ENCODE measurements around the gene PRKAB2. TPM values are rescaled to one million over a fixed set of nuclear protein-coding genes. Genes with fewer than 3 reads are reported as not detected.
"Not testable (repeated sequence)": the region's sequence is repeated elsewhere in the genome, so short reads cannot be mapped to it uniquely, and the experiment has no call there.

Gene PRKAB2
- total RNA-seq, 4 donors from 2014 or later, result 20.9 to 45.6 (median 27.3) TPM

DNA sequence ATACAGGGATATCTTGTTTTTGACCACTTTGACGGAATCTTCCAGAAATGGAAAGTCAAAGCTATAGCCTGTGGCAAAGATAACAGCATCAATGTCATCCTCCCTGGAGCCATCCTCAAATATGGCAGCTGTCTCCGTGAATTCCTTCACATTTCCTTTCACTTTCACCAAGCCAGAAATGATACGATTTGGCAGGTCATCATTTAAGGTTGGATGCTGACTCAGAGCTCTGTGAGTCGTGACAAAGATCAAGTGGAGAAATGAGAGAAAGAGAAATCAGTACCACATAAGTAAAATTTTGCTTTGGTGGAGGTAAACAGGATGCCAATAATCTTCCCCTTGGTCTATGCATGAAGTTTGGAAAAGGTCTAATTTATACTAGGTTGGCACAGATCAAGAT, 29.0 kb upstream of the PRKAB2 start:
- no peaks in the 10 kb centered on the region for H3K9me3 ChIP-seq
- H3K36me3 ChIP-seq, result peaks cover 0 to 7% (median 3%) of the 10 kb centered on the region in 4 donors
- no peaks in the 10 kb centered on the region for H3K27me3 ChIP-seq
- DNase-seq, result no peak
- intact Hi-C loops (cut with DNase I; ENCODE audit: low total_unique reads) (loop anchor here (10.0 kb wide), 1 partner anchor 564 kb away; the partner anchor contains the start of gene GJA5), in situ Hi-C loops (cut with MboI; ENCODE audit: low pct_ligation_motif_present in 1 of 4, low pct_unique_long_range_greater_than_20kb in 1 of 4, low sequenced_read_pairs in 3 of 4) (no loop called here)
- WGBS, 2 donors (ENCODE audit: low coverage in 1 of 2), result 81 to 92% methylated on average over 4 of the region's 4 CpGs
- no peaks in the 10 kb centered on the region for H3K4me1 ChIP-seq
- no peak overlapping the region for H3K4me3 ChIP-seq
- TF ChIP-seq POLR2AphosphoS5 (IDR thresholded peaks at IDR 0.05) (no peak), POLR2A (IDR thresholded peaks at IDR 0.05) (no peak), EP300 (IDR thresholded peaks at IDR 0.05; ENCODE audit: low read depth) (no peak)
- TF ChIP-seq, protein P1, sequence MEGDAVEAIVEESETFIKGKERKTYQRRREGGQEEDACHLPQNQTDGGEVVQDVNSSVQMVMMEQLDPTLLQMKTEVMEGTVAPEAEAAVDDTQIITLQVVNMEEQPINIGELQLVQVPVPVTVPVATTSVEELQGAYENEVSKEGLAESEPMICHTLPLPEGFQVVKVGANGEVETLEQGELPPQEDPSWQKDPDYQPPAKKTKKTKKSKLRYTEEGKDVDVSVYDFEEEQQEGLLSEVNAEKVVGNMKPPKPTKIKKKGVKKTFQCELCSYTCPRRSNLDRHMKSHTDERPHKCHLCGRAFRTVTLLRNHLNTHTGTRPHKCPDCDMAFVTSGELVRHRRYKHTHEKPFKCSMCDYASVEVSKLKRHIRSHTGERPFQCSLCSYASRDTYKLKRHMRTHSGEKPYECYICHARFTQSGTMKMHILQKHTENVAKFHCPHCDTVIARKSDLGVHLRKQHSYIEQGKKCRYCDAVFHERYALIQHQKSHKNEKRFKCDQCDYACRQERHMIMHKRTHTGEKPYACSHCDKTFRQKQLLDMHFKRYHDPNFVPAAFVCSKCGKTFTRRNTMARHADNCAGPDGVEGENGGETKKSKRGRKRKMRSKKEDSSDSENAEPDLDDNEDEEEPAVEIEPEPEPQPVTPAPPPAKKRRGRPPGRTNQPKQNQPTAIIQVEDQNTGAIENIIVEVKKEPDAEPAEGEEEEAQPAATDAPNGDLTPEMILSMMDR (IDR thresholded peaks at IDR 0.05), result no peak
- H3K27ac ChIP-seq, result no peak overlapping the region

DNA sequence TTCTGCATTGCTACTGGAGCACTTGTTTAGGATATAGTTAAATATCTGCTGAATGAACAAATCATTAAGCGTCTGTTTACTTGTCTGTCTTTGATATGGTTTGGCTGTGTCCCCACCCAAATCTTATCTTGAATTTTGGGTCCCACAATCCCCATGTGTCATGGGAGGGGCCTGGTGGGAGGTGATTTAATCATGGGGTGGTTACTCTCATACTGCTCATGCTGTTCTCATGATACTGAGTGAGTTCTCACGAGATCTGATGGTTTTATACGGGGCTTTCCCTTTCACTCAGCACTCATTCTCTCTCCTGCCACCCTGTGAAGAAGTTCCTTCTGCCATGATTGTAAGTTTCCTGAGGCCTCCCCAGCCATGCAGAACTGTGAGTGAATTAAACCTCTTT, 25.1 kb upstream of the PRKAB2 start:
- H3K9me3 ChIP-seq; H3K4me3 ChIP-seq; H3K27ac ChIP-seq; in situ Hi-C loops (cut with MboI; ENCODE audit: low pct_ligation_motif_present in 1 of 4, low pct_unique_long_range_greater_than_20kb in 1 of 4, low sequenced_read_pairs in 3 of 4); intact Hi-C loops (cut with DNase I; ENCODE audit: low total_unique reads); H3K36me3 ChIP-seq; DNase-seq; H3K4me1 ChIP-seq; H3K27me3 ChIP-seq: not testable (repeated sequence)
- WGBS, 2 donors (ENCODE audit: low coverage in 1 of 2), result 91 to 100% methylated on average over 1 to 3 of the region's 3 CpGs

DNA sequence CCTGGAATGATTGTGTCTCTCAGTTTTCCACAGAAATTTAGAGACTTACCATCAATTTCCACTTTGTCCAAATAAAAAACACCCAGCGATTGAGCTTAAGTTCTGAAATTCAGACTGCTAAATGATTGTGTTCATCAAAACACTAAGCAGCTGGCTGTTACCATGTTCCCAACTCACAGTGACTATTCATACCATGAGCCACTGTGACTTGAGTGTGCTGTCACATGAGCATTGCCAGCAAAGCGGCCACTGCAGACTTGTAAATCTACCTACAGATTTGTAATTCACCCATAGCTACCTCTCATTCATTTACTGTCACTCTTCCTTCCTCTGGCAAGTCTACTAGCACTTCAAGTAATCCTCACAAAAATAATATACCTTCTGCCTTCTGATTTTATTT, 17.2 kb upstream of the PRKAB2 start:
- Histone ChIP-seq H3K4me3 (no peak overlapping the region), H3K36me3 (no peaks in the 10 kb centered on the region), H3K27me3 (no peaks in the 10 kb centered on the region), H3K9me3 (no peaks in the 10 kb centered on the region), H3K27ac (no peak overlapping the region), H3K4me1 (no peaks in the 10 kb centered on the region)
- TF ChIP-seq, protein P1 (IDR thresholded peaks at IDR 0.05), result no peak
- TF ChIP-seq POLR2AphosphoS5 (IDR thresholded peaks at IDR 0.05) (no peak), POLR2A (IDR thresholded peaks at IDR 0.05) (no peak), EP300 (IDR thresholded peaks at IDR 0.05; ENCODE audit: low read depth) (no peak)
- in situ Hi-C loops (cut with MboI; ENCODE audit: low pct_ligation_motif_present in 1 of 4, low pct_unique_long_range_greater_than_20kb in 1 of 4, low sequenced_read_pairs in 3 of 4) (no loop called here), intact Hi-C loops (cut with DNase I; ENCODE audit: low total_unique reads) (no loop called here)
- DNase-seq, result no peak
- WGBS, 2 donors (ENCODE audit: low coverage in 1 of 2), result 89 to 92% methylated on average over 2 of the region's 2 CpGs

DNA sequence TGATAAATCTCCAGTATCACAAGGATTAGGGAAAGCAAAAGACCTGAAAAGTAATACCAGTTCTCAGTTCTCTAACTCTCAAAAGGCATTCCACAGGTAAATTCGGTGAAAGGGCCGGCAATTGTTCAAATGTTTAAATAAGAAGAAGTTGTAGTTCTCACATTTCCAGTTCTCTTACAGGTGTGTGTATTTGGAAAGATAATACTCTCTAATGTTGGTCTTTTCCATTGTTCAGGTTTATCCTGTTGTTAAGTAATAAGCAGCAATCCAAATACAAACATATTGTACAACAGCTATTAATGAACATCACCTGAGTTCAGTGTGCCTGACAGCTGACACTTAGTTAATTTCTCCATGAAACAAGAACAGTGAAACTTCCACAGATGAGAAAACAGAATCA, 13.2 kb upstream of the PRKAB2 start:
- WGBS, 2 donors (ENCODE audit: low coverage in 1 of 2), result 93 to 94% methylated on average over 2 of the region's 2 CpGs
- in situ Hi-C loops (cut with MboI; ENCODE audit: low pct_ligation_motif_present in 1 of 4, low pct_unique_long_range_greater_than_20kb in 1 of 4, low sequenced_read_pairs in 3 of 4), result no loop called here

More for the DNA sequence above, 13.2 kb upstream of the PRKAB2 start:
- intact Hi-C loops (cut with DNase I; ENCODE audit: low total_unique reads), result no loop called here
- H3K9me3 ChIP-seq, result no peaks in the 10 kb centered on the region
- H3K27ac ChIP-seq, result no peak overlapping the region
- no peak for DNase-seq
- TF ChIP-seq, protein P1 (IDR thresholded peaks at IDR 0.05), result no peak
- TF ChIP-seq POLR2AphosphoS5 (IDR thresholded peaks at IDR 0.05), result no peak
- no peak for TF ChIP-seq EP300 (IDR thresholded peaks at IDR 0.05; ENCODE audit: low read depth)
- TF ChIP-seq POLR2A (IDR thresholded peaks at IDR 0.05), result no peak
- no peaks in the 10 kb centered on the region for H3K36me3 ChIP-seq
- no peaks in the 10 kb centered on the region for H3K27me3 ChIP-seq
- no peak overlapping the region for H3K4me3 ChIP-seq
- no peaks in the 10 kb centered on the region for H3K4me1 ChIP-seq
